ENCODE data around the gene ST7.
"Not testable (repeated sequence)": the region's sequence is repeated elsewhere in the genome, so short reads cannot be mapped to it uniquely, and the experiment has no call there.

The ST7 gene

DNA sequence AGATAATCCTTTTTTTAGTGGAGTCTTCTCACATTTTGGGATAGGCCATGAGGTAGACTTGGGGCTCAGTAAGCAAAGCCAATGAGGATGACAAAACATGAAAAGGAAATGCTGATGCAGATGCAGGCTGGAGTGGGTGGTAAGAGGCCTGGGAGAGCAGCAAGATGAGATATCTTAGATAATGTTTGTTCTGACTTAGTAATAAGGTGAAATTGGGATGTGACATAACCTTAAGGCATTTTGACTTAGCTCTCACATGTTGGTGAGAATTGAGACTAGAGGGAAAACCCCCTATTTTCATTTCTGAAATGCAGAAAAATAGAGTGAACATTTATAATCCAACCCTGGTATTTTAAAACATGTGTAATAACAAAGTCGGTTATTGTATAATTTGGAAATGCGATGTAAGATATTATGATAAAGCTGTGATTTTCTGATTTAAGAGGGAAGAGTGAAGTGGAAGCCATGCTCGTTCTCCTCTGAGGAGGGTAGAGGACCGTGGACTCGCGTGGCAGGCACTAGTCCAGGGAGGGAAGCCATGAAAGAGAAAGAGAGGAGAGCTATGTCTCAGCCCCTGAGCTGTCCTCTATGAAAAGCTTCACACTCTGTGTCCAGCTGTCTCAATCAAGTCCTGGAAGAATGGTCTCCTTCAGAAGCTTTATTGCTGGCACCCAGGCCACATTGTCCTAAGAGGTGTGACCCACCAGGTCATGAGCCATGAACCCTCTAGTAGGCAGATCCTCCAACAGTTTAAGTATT, 57.3 kb downstream of the ST7 start:
- no peak for DNase-seq

- DNase-seq = peak; percentile 91
Measured at GRCh38 chr7:117011419-117012260, 58.3 kb downstream of the ST7 start.

GRCh38 chr7:117012284-117012683, 59.0 kb downstream of the ST7 start:
- DNase-seq = no peak

DNA sequence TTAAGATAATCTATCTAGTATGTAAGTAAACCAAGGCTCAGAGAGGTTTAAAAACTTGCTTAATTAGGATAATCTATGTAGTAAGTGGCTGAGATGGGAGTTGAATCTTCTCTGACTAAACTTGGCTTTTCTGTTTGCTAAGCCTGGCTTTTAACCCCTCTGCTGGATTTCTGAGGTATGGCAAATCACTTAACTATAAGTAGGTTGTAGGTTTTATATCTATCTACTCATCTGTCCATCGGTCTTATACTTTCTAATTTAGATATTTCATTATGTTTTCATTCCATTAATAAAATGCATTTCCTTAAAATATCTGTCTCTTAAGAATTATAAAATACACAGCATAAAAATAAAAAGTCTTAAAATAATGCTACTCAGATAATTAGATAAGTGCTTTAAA, 59.4 kb downstream of the ST7 start:
- peak; percentile 42 for DNase-seq

DNA sequence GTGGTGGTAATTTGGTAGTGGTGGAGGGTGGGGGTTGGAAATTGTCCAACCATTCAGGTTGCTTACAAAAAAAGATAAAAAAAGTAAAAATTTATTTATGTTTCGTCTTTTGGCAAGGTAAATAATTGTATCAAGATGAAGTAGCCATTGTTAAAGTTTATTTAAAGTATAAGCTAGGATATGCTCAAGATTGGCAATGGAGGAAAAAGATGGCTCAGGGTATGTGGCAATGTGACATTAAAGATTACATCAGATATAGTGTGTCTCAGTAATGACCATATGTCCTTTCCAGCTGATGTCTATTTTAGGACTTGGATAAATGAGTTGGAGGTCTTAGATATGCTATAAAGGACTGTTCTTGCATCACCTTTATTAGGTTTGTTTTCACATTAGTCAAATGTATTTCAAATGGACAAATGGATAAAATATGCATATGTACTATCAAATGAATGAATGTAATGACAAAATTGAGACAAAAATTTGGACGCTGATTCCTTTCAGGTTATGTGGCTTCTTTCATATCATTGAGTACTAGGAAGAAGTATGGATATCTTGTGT, 60.9 kb downstream of the ST7 start:
- DNase-seq = peak; percentile 37

DNA sequence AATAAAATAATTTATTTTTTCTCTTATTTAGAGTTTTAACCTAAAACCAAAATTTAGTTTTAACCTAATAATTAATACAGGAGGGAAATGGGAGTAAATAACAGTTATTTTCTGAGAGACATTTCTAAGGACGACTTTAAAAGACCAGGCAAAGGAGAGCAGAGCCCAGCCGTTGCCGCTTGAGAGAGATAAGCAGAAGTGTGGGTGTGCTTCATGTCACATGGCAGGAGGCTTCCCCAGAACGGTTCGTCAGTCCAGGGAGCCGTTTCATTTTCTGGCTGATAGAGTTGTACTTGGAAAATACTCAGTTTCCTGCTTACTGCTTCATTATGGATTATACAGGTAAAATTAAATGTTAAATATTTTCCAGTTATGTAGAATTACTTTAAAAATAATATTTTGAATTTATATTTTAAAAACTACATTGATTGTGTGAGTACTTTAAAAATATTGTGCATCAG, 61.4 kb downstream of the ST7 start:
- peak; percentile 65 for DNase-seq

- DNase-seq = no peak
Measured at GRCh38 chr7:117015258-117016184, 62.2 kb downstream of the ST7 start.

DNA sequence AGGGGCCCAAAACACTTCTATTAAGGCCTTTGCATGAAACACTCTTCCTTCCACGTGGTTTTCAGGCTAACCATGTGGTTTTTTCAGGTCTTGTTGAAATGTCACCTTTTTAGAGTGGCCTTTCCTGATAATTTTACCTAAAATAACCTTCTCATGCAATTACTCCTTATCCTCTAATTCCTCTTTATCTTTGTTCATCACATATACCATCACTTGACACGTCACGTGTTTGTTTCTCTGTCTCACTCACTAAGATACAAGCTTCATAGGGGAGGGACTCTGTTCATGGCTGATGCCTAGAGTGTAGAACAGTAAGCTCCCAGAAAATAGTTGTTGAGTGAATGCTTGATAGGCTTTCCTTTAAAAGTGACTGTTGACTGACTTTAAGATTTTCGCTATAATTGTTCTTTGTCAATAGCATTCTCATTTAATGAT, 63.7 kb downstream of the ST7 start:
- no peak for DNase-seq

- no peak for DNase-seq
Measured at GRCh38 chr7:117017702-117018266, 64.5 kb downstream of the ST7 start.

DNA sequence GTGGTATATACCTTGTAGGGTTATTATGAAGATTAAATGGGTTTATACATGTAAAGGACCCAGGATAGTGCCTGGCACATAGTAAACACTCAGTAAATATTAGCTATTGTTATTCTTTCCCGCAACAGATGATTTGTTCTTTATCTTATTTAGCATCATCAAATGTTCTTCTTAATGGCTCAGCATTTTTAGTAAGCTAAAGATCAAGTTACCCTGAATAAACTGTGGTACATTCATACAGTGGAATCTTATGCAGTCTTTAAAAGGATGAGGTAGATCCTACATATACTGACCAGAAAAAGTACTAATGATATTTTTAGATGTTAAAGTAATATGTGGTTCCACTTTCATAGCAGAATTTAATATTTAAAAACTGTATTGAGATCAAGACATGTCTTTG, 65.4 kb downstream of the ST7 start:
- DNase-seq = no peak

DNA sequence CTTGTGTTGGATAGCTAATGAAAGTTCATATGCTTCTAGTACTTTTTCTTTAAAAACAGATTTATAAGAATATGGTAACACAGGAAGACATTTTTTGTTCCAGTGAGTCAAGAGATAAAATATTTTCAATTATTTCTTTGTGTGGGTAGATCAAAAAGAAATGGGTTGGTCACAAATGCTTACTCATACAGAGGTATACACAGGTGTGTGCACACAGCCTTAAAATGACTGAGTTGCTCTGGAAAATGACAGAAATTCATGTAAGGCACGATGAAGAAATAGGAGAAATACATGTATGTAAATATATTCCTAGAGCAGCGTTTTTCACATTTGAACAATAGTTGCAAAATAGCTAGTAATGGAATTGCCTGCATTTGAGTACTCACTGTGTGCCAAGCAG, 66.0 kb downstream of the ST7 start:
- no peak for DNase-seq

DNA sequence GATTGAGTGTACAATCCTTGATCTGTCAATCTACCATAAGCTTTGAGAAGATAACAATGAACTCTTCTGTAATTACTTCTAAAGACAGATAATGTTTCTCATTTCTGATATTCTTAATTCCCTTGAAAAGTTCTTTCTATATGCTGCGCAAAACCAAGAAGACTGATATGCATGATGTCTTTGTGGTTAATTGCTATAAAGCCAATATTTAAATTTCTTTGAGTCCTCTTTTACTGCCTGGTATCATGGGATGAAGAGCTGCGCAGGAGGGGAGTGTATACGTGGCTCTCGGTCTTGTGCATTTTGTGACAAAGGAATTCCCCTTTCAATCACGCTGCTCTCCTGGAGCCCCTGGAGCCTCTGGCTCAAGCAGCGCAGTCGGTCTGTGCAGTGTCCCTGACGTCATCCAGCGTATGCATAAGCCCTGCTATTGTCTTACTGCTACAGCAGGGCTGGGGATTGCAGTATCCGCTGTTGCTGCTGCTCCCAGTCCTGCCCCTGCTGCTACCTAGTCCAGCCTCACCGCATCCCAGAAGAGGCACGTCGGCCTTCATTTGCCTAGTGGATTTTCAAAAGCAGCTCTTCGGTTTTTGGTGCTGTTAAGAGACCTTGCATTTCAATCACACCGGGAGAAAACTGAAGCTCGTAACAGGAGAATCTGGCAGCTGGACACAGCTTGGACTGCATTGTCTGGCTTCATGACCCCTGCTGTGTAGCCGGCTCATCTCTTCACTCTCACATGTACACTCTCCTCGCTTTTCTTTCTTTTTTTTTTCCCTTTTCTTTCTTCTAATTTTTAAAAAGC, 66.7 kb downstream of the ST7 start:
- no peak for DNase-seq

- DNase-seq = no peak
Measured at GRCh38 chr7:117020591-117020973, 67.3 kb downstream of the ST7 start.

DNA sequence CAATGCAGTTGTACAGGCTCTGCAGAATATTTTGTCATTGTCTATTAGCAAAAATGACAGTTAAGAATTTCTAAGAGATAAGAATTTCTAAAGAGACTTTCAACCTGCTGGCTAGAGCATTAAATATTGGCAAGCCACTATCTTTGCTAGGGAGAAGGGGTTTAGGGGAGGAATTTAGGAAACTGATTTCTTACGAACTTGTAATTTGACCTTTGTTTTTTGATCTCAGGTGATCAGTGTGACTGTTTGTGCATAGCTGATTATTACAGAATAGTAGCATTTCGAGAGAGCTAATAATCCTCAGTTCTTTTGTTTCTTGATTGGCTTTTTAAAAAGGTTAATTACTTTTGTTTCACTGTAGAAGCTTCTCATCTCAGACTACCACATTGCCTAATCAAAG, 68.1 kb downstream of the ST7 start:
- DNase-seq = no peak

DNA sequence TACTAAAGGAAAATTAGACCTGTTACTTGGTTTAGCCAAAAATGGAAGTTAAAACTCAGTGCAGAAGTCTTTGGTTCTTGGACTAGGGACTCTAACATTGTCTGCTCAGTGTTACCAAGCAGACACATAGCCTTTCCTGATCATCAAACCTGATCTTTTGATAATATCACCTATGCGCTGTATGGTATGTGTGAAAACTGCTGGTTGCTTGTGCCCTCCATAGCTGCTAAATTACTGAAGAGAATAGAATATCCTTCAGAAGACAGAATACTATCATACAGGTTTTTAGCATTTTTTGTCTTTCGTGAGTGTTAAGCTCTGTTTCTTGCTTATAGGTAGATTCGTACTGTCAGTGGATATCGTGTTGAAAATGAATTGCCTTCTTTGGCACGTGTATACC, 68.7 kb downstream of the ST7 start:
- no peak for DNase-seq

DNA sequence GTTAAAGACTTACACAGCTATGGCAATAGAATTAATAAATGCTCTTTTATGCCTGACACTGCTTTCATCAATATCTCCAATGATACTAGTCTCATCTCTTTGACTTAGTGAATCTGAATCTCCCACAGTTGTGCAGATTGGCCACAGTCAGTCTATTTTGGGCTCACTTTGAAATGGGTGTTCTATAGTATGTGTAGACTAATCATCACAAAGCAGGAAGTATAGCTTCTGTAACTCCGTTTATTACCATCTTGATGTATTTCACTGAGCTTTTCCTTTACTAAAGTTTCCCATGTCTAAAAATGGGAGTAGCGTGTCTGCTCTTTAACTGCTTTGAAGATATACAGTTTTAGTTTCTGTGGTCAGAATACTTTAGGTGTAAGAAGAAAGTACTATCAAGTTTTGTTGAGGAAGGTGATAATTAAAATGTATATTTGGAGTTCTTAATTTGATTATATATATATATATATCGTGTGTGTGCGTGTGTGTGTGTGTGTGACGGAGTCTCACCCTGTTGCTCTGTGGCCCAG, 70.1 kb downstream of the ST7 start:
- peak; percentile 6 for DNase-seq

GRCh38 chr7:117024811-117025210, 71.5 kb downstream of the ST7 start:
- no peak for DNase-seq

- DNase-seq = no peak
Measured at GRCh38 chr7:117025891-117026290, 72.6 kb downstream of the ST7 start.

- DNase-seq = not testable (repeated sequence)
Measured at GRCh38 chr7:117030346-117030745, 77.0 kb downstream of the ST7 start.

DNA sequence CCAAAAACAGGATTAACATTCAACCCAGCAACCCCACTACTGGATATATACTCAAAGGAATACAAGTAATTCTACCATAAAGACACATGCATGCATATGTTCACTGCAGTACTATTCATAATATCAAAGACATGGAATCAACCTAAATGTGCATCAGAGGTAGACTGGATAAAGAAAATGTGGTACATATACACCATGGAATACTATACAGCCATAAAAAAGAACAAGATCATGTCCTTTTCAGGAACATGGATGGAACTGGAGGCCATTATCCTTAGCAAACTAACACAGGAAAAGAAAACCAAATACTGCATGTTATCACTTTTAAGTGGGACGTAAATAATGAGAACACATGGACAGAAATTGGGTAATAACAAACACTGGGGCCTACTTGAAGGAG, 77.5 kb downstream of the ST7 start:
- DNase-seq = not testable (repeated sequence)

GRCh38 chr7:117032810-117033209, 79.5 kb downstream of the ST7 start:
- no peak for DNase-seq

All from MV-4-11 (cell line).